ENCODE data around the gene PLEKHN1.

The PLEKHN1 gene

DNA sequence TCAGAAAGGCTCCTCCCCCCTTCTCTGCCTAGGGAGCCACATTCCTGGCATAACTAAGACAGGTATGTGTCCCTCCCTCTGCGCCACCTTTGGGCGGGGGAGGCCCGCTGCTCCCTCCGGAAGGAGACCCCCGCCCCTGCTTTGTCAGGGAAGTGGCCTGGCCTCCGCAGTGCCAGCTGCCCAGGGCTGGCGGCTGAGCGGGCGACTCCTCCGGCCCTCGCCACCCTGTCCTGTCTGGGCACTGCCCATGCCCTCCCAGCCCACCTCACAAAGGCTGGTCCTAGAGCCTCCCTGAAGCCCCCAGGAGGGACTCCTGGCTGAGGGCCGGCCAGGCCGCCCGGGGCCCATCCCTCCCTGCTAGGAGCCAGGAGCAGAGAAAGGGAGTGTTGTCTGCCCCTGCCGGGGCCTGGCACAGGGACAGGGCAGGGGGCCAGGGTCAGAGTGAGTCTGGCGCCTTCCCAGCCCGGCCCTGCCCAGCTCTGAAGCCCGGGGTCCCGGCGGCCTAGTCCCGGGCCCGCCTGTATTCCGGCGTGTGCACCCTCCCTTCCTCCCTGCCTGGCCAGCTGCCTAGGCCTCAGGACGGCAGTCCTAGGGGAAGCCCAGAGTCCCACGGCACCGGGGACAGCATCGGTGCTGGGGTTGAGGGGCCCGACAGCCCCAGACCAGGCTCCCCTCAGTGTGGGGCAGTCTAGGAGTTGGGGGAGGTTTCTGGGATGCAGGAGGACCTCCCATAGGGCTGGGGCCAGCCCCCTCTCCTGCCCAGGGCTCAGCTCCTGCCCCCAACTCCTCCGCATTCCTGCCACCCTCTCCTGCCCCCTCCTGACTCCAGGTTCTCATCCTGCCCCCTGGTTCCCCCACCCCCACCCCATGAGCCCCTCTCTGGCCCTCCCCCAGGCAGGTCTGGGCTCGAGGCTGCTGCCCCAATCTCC lies 58.8 kb downstream of the PLEKHN1 start:
- H3K9me3 ChIP-seq (ENCODE audit: control insufficient read depth in 5 of 5, low read length in 5 of 5), result no peaks in the 10 kb centered on the region
- H3K4me1 ChIP-seq (ENCODE audit: control insufficient read depth in 5 of 5, insufficient read depth in 5 of 5, low read length in 5 of 5), result peaks cover 0 to 18% (median 9%) of the 10 kb centered on the region in 5 donors
- no peak overlapping the region for H3K4me3 ChIP-seq (ENCODE audit: low read depth in 1 of 5, low read length in 5 of 5)
- H3K27me3 ChIP-seq (ENCODE audit: control insufficient read depth in 5 of 5, insufficient read depth in 4 of 5, low read length in 5 of 5), result peaks cover 4 to 19% (median 12%) of the 10 kb centered on the region in 5 donors
- no peaks in the 10 kb centered on the region for H3K36me3 ChIP-seq (ENCODE audit: control insufficient read depth in 5 of 5, insufficient read depth in 5 of 5, low read length in 5 of 5)
- no peak overlapping the region for H3K27ac ChIP-seq (ENCODE audit: low read depth, low read length)
- no peak overlapping the region for H3K9ac ChIP-seq (ENCODE audit: low read length in 5 of 5)
